Hypothalamus (tissue), 51 donors: ENCODE measurements around the gene RGMA.

Experiments
- DNase-seq, 51 donors: peaks; one replicate each; lab custom pipeline; 2025; lab: John Stamatoyannopoulos, UW

RGMA gene

GRCh38 chr15:93068581-93069199 lies 20.3 kb downstream of the RGMA start:
- no peak for DNase-seq

- no peak for DNase-seq
Measured at GRCh38 chr15:93067649-93068085, 21.3 kb downstream of the RGMA start.

GRCh38 chr15:93066834-93067648 lies 22.0 kb downstream of the RGMA start:
- no peak for DNase-seq

GRCh38 chr15:93066224-93066681 lies 22.8 kb downstream of the RGMA start:
- peak in 15 of 51 donors; percentile 20 to 60 (median 46) for DNase-seq

GRCh38 chr15:93065641-93066045 lies 23.4 kb downstream of the RGMA start:
- no peak for DNase-seq

- DNase-seq, result no peak
Measured at GRCh38 chr15:93063796-93064690, 25.0 kb downstream of the RGMA start.

- DNase-seq, result no peak
Measured at GRCh38 chr15:93063262-93063671, 25.7 kb downstream of the RGMA start.

- DNase-seq, result peak in 1 of 51 donors; percentile 14
Measured at GRCh38 chr15:93062628-93063261, 26.3 kb downstream of the RGMA start.

- DNase-seq, result no peak
Measured at GRCh38 chr15:93060336-93061248, 28.4 kb downstream of the RGMA start.

- no peak for DNase-seq
Measured at GRCh38 chr15:93059442-93059841, 29.6 kb downstream of the RGMA start.

GRCh38 chr15:93058904-93059427 lies 30.0 kb downstream of the RGMA start:
- no peak for DNase-seq

GRCh38 chr15:93058128-93058527 lies 30.9 kb downstream of the RGMA start:
- DNase-seq, result no peak

GRCh38 chr15:93057618-93058017 lies 31.4 kb downstream of the RGMA start:
- DNase-seq, result no peak

GRCh38 chr15:93056836-93057235 lies 32.2 kb downstream of the RGMA start:
- DNase-seq, result no peak

GRCh38 chr15:93055211-93055610 lies 33.8 kb downstream of the RGMA start:
- no peak for DNase-seq

- DNase-seq, result no peak
Measured at GRCh38 chr15:93052090-93052879, 36.7 kb downstream of the RGMA start.

GRCh38 chr15:93051236-93052089 lies 37.5 kb downstream of the RGMA start:
- peak in 2 of 51 donors; percentile 26 to 28 for DNase-seq
